DOHH2 (cell line): ENCODE data around the gene FKBP2.
A peak's percentile ranks its signal among the peaks of the same experiment; 100 is the strongest.

Experiments
- H3F3A ChIP-seq: fragments of 200-600 bp; sonication (generic), shearing (Covaris generic); 2 replicates; pipeline ENCODE4 v1.6.0; 2016; ENCODE audit warnings: antibody characterized with exemption, mild to moderate bottlenecking; ENCODE audit not compliant: control insufficient read depth, insufficient read depth
- H3K27ac ChIP-seq: fragments of 200-600 bp; sonication (generic); 2 replicates; pipeline ENCODE4 v1.5.1; 2014; ENCODE audit warnings: low read depth, mild to moderate bottlenecking, low read length, moderate library complexity
- H3K27me3 ChIP-seq: fragments of 200-600 bp; sonication (generic); 2 replicates; pipeline ENCODE4 v1.6.1; 2014; ENCODE audit warnings: mild to moderate bottlenecking, low read length, mixed read lengths; ENCODE audit not compliant: control insufficient read depth
- H3K36me3 ChIP-seq: fragments of 200-600 bp; sonication (generic); 2 replicates; pipeline ENCODE4 v1.6.1; 2014; ENCODE audit warnings: mild to moderate bottlenecking, low read length, moderate library complexity, mixed read lengths; ENCODE audit not compliant: control insufficient read depth
- H3K4me1 ChIP-seq: fragments of 200-600 bp; sonication (generic); 2 replicates; pipeline ENCODE4 v1.6.1; 2014; ENCODE audit warnings: mild to moderate bottlenecking, low read length, mixed read lengths; ENCODE audit not compliant: control insufficient read depth
- H3K4me2 ChIP-seq: fragments of 200-600 bp; sonication (generic); 2 replicates; pipeline ENCODE4 v1.6.0; 2014; ENCODE audit warnings: mild to moderate bottlenecking, low read length, moderate library complexity
- H3K4me3 ChIP-seq: fragments of 200-600 bp; sonication (generic); 2 replicates; pipeline ENCODE4 v1.5.1; 2014; ENCODE audit warnings: mild to moderate bottlenecking, low read length, mixed read lengths
- H3K79me2 ChIP-seq: fragments of 200-600 bp; sonication (generic); 2 replicates; pipeline ENCODE4 v1.6.1; 2014; ENCODE audit warnings: mild to moderate bottlenecking, low read length, mixed read lengths; ENCODE audit not compliant: control insufficient read depth
- H3K9me2 ChIP-seq: fragments of 200-600 bp; sonication (generic); replicated peaks from 2 replicates; pipeline ENCODE4 v1.6.1; 2014; ENCODE audit warnings: mild to moderate bottlenecking, low read length, mixed read lengths; ENCODE audit not compliant: control insufficient read depth
- H3K9me3 ChIP-seq: fragments of 200-600 bp; sonication (generic); 2 replicates; pipeline ENCODE4 v1.6.1; 2014; ENCODE audit warnings: antibody characterized with exemption, low read length, mixed read lengths; ENCODE audit not compliant: control insufficient read depth, insufficient read depth
- H4K20me1 ChIP-seq: fragments of 200-600 bp; sonication (generic); 2 replicates; pipeline ENCODE4 v1.6.0; 2014; ENCODE audit warnings: low read depth, mild to moderate bottlenecking, antibody characterized with exemption, low read length, moderate library complexity; ENCODE audit not compliant: control insufficient read depth, insufficient read depth
- CTCF ChIP-seq: fragments of 200-600 bp; sonication (generic); IDR thresholded peaks from one replicate; pipeline ENCODE4 v1.5.1; 2014; ENCODE audit warnings: antibody characterized with exemption, mild to moderate bottlenecking, low read depth, low read length; ENCODE audit not compliant: poor library complexity, severe bottlenecking
- EZH2phosphoT487 ChIP-seq: fragments of 200-600 bp; sonication (generic); IDR thresholded peaks from 2 replicates; pipeline ENCODE4 v1.6.1; 2017; ENCODE audit warnings: borderline replicate concordance, mild to moderate bottlenecking, antibody characterized with exemption, low read length, moderate library complexity, mixed read lengths

The FKBP2 gene

GRCh38 chr11:64232182-64232966 lies 8.5 kb upstream of the FKBP2 start:
- H3K4me3 ChIP-seq: 0 out of 2 replicates have a peak overlapping the region, but pooled peaks have one; percentile 89
- no peak for TF ChIP-seq CTCF
- no peak for TF ChIP-seq EZH2phosphoT487
- H3K79me2 ChIP-seq: peaks cover 39% of the 10 kb centered on the region
- peaks cover 23% of the 10 kb centered on the region for H3K36me3 ChIP-seq
- peak overlapping the region; percentile 97; the same call in 1 of the 2 replicates for H3K4me2 ChIP-seq
- H3K9me2 ChIP-seq: no peaks in the 10 kb centered on the region
- peaks cover 76% of the 10 kb centered on the region for H3K4me1 ChIP-seq
- H3K27me3 ChIP-seq: no peaks in the 10 kb centered on the region
- H3K9me3 ChIP-seq: no peaks in the 10 kb centered on the region
- no peak overlapping the region for H3K27ac ChIP-seq
- peaks cover 24% of the 10 kb centered on the region for H3F3A ChIP-seq
- no peaks in the 10 kb centered on the region; the same call in 1 of the 2 replicates for H4K20me1 ChIP-seq

- no peaks in the 10 kb centered on the region; the same call in 1 of the 2 replicates for H4K20me1 ChIP-seq
- H3K36me3 ChIP-seq: peaks cover 29% of the 10 kb centered on the region
- H3K4me3 ChIP-seq: no peak overlapping the region
- no peak overlapping the region for H3K27ac ChIP-seq
- peaks cover 77% of the 10 kb centered on the region for H3K4me1 ChIP-seq
- H3K9me3 ChIP-seq: no peaks in the 10 kb centered on the region
- H3K79me2 ChIP-seq: peaks cover 36% of the 10 kb centered on the region
- H3F3A ChIP-seq: peaks cover 29% of the 10 kb centered on the region
- H3K4me2 ChIP-seq: no peak overlapping the region
- TF ChIP-seq CTCF (no peak), EZH2phosphoT487 (no peak)
- H3K9me2 ChIP-seq: no peaks in the 10 kb centered on the region
- H3K27me3 ChIP-seq: no peaks in the 10 kb centered on the region
Measured at GRCh38 chr11:64232967-64233315, 8.0 kb upstream of the FKBP2 start.

GRCh38 chr11:64233913-64234586 lies 6.8 kb upstream of the FKBP2 start, which contains the start of gene VEGFB:
Gene VEGFB (plus strand): TSS chr11:64234584. CDS start chr11:64234834, 250 bp downstream.
- peaks cover 78% of the 10 kb centered on the region for H3K4me1 ChIP-seq
- no peaks in the 10 kb centered on the region for H3K9me2 ChIP-seq
- peaks cover 38% of the 10 kb centered on the region for H3K36me3 ChIP-seq
- H3K9me3 ChIP-seq: no peaks in the 10 kb centered on the region
- H3F3A ChIP-seq: peaks cover 37% of the 10 kb centered on the region
- peak within 1 kb of the TSS; percentile 44 for H3K27ac ChIP-seq
- H3K27me3 ChIP-seq: no peaks in the 10 kb centered on the region
- peak within 1 kb of the TSS; percentile 90 for H3K4me3 ChIP-seq
- H3K79me2 ChIP-seq: peaks cover 33% of the 10 kb centered on the region
- peak within 1 kb of the TSS; percentile 98 for H3K4me2 ChIP-seq
- no peaks in the 10 kb centered on the region; the same call in 1 of the 2 replicates for H4K20me1 ChIP-seq
- no peak for TF ChIP-seq EZH2phosphoT487
- TF ChIP-seq CTCF: no peak
